Medulla oblongata (tissue), 1 donor: ENCODE results near the gene STOX2.

Experiments used
- DNase-seq: peaks from one replicate; pipeline ENCODE4 v3.0.0-alpha.2; 2015; ENCODE audit errors: extremely low spot score

STOX2 gene

GRCh38 chr4:183888564-183888963 is 16.5 kb upstream of the STOX2 start:
- DNase-seq: no peak

DNA sequence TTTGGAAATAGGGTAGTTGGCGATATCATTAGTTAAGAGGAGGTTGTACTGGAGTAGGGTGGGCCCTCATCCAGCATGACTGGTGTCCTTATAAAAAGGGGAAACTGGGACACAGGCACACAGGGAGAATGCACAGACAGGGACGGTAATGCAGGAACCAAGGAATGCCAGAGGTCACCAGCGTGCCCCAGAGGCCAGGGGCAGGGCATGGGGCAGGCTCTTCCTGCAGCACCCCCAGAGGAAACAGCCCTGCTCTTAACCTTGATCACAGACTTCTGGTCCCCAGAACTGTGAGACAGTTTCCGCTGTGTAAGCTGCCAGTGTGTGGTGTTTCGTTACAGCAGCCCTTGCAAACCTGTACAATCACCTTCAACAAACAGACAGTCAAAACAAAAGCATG is 15.9 kb upstream of the STOX2 start:
- no peak for DNase-seq

DNA sequence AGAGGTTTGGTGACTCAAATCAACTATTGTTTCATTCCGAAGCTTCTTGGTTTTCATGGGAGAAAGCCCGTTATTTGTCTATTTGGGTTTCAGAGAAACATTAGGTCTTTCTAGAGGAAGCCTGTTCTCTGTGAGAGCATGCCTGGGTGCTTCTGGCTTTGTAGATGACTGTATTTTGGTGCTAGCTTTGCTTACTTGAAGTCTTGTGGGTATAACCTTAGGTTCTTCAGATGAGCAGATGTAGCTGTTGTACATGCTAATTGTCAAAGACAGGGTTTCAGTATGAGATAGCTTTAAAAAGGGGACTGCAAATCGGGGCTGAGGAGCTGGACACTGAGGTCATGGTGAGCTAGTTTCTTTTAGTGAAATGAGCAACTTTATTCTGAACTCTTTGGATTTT is 7.9 kb upstream of the STOX2 start:
- no peak for DNase-seq

DNA sequence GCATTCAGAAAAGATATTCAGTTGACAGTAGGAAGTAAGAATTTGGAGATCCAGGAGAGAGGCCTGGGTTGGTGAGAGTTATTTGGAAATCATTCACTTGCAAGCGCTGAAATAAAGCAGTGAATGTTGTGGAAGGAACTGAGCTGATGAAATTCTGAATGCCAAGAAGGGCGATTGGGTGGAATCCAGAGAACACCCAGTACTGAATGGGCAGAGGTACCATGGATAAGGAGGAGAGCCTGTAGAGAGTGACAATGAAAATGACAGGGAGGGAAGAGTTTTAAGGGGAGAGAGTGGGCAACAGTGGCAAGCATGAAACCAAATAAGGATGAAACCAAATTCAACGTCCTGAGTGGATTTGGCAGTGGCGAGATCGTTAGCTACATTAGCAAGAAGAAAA is 6.7 kb upstream of the STOX2 start:
- DNase-seq: no peak

GRCh38 chr4:183903021-183903760 is 1.9 kb upstream of the STOX2 start:
- peak; percentile 67 for DNase-seq

DNA sequence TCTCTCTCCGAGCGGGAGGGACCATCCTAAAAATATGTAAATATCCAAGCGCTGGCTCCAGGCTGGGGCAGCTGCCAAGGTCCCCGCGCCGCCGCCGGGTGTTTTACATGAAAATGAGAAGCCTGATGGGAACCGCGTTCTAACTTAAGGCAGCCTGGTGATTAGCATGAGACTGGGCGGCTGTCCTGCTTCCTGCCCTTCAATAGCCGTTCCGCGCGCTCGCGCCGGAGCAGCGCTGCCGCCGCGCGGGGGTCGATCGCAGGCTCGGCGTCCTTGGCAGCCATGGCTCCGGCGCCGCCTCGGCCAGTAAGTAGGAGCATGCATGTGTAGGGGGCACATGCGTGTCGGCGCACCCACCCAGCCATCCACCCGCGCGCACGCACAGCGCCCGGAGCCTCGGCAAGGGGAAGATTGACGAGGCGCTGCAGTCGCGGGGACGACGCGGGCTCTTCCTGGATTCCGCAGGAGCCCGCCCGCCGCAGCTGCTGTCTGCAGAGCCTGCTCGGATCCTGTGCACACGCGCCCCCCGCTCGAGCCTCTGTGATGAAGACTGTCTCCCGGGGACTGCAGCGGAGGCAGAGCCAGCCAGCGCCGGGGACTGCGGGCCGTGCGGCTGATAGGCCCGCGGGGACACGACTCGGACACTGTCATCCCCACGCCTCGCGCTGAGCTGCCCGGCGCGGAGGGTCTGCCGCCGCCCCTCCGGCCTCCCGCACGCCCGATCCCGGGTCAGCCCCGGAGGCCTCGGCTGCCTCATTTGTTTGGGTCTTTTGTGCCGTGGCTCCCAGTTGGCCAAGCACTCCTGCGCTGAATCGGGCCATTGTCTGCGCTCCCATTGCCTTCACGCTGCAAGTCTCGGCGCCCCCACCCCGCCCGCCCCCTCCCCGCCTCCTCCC is 734 bp downstream of the STOX2 start:
- DNase-seq: peak; percentile 79

DNA sequence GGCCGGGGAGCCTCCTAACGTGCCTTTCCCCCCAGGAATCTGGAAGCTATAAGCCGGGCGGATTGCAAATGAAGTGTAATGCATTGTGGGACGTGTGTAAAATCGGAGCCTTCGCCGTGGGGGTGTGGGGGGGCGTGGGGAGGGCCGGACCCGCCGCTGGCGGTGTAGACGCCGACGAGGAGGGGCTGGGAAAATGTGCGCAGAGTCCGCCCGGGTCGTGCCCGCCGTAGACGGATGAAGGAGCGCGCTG is 1.3 kb downstream of the STOX2 start:
- DNase-seq: no peak

DNA sequence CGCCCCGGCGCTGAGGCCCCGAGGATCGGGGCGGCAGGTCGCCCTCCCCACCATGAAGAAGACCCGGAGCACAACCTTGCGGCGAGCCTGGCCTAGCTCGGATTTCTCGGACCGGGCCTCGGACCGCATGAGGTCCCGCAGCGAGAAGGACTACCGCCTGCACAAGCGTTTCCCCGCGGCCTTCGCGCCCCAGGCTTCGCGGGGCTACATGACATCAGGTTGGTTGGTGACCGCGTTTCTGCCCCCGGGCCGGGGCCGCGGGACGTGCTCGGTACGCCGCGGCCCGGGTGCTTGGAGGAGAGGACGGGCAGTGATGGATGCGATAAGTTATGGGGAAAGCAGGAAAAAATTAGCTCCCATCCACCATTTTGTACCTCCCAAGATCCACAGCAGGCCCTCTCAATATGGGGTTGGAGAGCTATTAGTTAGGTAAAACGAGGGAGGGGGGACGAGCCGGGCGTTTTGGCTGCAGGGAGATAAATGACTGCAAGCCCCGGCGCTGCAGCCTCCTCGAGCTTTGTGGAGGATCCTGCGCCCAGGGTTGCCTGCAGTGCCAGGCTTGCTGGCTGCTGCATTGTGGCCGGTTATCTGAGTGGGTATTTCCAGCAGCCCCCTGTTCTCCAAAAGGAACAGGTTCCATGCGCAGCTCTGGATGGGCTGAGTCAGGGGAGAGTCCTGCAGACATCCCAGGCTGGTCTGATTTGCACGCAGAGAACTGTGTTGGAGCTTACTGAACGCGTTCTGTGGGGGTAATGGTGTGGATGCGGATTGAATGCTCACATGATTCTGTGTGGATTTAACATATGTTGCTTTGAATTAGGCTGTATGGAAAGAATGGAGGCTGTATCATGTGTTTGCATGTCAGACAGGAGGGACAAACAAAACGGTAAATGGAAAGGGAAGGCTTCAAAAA is 1.9 kb downstream of the STOX2 start:
- peak; percentile 65 for DNase-seq

DNA sequence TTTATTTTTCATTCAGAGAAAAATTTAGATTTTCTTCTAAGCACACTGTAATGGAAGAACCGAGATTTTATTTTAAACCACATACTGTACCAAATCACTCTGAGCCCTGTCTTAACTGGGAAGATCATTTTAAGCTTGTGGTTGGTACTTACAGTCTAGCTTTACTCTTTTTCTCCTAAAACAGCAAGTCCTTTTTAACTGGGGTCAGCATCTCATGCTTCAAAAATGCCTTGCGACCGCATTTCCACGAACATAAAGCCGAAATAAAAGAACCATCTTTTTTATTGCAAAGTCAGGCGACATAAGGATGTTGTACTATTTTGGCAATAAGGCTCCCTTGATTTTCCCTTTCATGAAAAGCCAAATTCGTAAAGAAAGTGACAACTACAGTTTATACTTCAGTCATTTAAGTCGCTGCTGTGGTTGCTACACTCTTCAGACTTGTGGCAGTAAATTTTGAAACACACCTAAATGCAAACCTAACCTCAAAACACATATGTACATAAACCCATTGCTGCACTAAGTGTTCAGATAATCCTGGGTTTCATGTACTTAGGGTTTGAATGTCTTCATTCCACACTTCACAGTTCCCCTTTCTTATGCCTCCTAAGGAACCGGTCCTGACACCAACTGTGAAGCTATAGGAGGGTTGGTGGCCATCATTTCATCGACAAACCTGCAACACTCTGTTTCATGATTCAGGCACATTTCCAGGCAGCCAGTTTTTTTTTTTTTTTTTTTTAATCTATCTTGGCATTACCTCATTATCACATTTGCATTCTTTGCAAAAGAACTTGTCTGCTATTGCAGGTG is 3.0 kb downstream of the STOX2 start:
- DNase-seq: peak; percentile 34

DNA sequence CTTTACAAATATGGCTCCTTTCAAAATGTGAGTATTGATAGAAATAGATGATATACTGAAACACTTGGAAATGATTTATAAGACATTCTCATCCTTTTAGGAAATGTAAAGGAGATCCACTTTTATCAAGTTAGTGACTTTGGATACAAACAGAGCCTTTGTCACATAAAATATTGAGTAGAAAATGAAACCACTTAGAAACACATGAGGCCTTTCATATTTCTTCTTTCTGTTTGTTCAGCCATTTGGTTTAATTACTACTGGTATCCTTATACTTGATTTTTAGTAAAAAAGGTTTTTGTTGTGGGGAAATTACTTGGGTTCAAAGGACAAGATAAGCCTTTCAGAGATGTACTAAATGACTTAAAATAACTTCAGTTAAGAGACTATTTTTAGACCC is 4.1 kb downstream of the STOX2 start:
- no peak for DNase-seq

GRCh38 chr4:183909801-183910200 is 4.7 kb downstream of the STOX2 start:
- no peak for DNase-seq

DNA sequence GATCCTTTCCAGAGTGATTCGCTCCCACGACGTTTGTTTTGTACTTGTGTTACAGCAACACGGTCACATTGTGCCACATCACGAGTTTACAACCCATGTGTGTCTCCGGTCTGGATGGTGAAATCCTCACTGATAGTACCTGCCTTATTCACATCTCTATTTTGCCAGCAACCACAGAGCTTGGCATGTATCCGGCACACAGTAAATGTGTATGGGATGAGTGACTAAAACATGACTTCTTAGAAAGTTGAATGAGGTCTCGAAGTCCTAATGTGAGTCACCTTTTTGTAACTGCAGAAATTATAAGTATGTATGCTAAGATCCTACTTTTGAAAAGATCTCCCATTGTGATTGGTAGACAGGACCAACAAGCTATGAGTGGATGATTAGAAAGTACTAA is 7.5 kb downstream of the STOX2 start:
- DNase-seq: no peak

DNA sequence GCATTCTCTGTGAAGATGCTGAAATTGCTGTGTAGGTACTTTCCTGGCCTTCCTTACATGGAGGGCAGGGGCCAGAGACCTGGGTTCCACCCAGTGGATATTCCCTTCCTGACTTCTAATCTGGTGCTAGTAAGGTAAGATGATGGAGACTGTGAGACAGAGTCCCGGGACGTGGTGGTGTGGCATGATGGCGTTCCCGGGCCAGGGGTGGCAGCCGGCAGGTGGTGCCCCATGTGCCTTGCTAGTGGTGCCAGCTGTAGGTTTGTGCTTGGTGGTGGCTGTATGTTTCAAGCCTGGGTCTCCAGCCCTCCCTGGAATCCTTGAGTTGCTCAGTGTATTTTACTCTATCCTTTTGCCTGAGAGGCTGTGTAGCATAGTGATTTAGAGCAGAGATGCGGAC is 10.9 kb downstream of the STOX2 start:
- no peak for DNase-seq

GRCh38 chr4:183918696-183919095 is 13.6 kb downstream of the STOX2 start:
- DNase-seq: no peak

- DNase-seq: no peak
Observed at GRCh38 chr4:183919141-183919540, 14.0 kb downstream of the STOX2 start.

GRCh38 chr4:183920512-183920911 is 15.4 kb downstream of the STOX2 start:
- no peak for DNase-seq

GRCh38 chr4:183921335-183921734 is 16.2 kb downstream of the STOX2 start:
- DNase-seq: no peak

DNA sequence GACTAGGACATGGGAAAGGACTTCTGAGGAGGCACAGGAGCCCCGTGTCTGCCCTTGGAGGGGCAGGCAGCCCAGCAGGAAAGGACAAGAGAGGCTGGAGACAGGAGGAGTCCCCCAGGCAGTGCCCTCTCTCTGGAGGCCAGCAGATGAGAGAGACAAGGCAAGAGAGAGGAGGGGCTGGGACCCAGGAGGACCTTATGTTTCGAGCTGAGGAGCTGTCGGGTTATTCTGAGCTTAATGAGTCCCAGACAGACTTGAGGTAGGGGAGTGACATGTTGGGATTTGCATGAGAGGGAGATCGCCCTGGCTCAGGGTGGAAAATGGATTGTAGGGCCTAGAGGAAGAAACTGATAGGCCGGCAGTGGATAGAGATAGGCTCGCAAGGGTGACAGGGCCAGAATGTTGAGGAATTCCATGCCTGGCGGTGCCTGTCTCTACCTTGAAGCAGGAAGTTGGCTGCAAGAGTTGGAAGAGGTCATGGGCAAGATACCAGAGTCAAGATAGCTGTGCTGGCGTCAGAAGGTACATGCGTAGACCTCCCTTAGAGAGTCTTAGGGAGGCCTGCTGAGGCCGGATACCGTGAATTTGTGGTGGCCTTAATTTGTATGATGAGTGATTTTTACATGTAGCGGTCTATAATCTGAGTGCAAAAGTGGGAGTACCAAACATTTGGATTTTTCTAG is 19.4 kb downstream of the STOX2 start:
- no peak for DNase-seq

- DNase-seq: no peak
Observed at GRCh38 chr4:183926950-183927349, 21.8 kb downstream of the STOX2 start.

DNA sequence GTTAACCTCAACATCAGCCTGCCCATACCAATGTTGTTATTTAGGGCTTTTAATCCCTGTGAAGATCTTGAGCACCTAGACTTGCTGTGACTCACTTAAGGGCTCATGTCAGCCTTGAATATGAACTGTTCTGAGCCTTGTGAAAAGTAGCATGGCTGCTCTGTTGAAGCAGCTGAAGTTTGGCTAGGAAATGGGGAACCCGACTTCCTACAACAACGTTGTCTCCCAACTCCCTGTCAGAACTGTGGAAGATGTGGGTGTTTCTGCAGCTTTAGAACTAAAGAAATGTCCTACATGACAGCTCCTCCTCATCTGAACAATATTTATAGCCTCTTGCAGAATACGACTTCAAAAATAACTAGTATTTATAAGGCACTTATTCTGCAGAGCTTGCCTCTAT is 27.5 kb downstream of the STOX2 start:
- no peak for DNase-seq

- DNase-seq: no peak
Observed at GRCh38 chr4:183934761-183935160, 29.7 kb downstream of the STOX2 start.
